Suprapubic skin (tissue), 3 donors: ENCODE data around the gene CD151.

Experiments
- POLR2A ChIP-seq, 2 donors: fragments of 450-650 bp; IDR thresholded peaks; one replicate each; pipeline ENCODE4 v1.6.1; 2017; ENCODE audit warnings: antibody characterized with exemption in 2 of 2, mild to moderate bottlenecking in 2 of 2, moderate library complexity in 2 of 2
- TF ChIP-seq, protein P1 (sequence below), 2 donors: fragments of 200-600 bp in 1 of 2; fragments of 450-650 bp in 1 of 2; sonication (generic) in 1 of 2; IDR thresholded peaks; one replicate each; pipeline ENCODE4 v1.5.1; 2016 to 2019; ENCODE audit warnings: antibody characterized with exemption in 2 of 2, mild to moderate bottlenecking in 1 of 2, moderate library complexity in 1 of 2

DNA sequence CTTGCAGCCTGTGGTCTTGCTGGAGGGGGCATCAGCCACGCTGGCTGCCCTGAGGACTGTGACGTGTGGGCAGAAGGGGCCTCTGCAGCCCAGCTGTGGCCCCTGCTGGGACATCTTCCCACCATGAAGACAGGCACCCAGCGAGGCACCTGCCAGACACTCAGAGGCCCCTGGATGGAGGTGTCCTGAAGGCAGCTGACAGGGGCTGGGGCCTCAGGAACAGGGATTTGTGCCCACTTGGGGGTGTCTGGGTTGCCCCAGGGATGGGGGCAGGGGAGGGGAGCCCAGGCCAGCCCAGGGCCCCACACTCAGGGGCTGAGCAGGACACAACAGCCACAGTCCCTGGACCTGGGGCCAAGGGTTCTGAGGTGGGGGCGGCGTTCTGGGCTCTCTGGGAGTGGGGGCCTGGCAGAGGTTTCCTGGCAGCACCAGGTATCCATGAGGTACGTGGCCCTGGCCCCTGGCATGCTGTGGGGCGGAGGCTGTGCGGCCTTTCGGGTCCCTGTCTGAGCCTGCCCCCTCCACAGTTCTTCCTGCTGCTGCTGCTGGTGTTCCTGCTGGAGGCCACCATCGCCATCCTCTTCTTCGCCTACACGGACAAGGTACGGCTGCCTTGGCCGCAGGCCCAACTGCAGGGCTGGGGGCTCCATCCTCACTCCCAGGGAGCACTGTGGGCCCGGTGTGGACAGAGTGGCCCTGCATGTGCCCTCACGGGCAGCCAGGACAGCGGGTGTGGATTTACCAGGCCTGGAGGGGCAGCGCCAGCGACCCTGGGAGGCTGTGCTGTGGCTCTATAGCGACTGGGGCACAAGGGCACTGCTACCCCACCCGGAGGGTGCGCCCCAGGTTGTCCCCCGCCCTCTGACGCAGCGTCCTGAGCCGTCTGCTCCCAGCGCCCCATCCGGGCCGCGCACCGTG is 31.4 kb downstream of the CD151 start:
- TF ChIP-seq POLR2A (IDR thresholded peaks at IDR 0.05), result no peak
- TF ChIP-seq, protein P1, sequence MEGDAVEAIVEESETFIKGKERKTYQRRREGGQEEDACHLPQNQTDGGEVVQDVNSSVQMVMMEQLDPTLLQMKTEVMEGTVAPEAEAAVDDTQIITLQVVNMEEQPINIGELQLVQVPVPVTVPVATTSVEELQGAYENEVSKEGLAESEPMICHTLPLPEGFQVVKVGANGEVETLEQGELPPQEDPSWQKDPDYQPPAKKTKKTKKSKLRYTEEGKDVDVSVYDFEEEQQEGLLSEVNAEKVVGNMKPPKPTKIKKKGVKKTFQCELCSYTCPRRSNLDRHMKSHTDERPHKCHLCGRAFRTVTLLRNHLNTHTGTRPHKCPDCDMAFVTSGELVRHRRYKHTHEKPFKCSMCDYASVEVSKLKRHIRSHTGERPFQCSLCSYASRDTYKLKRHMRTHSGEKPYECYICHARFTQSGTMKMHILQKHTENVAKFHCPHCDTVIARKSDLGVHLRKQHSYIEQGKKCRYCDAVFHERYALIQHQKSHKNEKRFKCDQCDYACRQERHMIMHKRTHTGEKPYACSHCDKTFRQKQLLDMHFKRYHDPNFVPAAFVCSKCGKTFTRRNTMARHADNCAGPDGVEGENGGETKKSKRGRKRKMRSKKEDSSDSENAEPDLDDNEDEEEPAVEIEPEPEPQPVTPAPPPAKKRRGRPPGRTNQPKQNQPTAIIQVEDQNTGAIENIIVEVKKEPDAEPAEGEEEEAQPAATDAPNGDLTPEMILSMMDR (IDR thresholded peaks at IDR 0.05), result no peak
